NOMO-1 treated with dmso at 0.1 percent for 144 hours (cell line): ENCODE results near the gene ZNF235.
"Not testable (repeated sequence)": the region's sequence is repeated elsewhere in the genome, so short reads cannot be mapped to it uniquely, and the experiment has no call there.

Experiments used
- DNase-seq: peaks from one replicate; lab custom pipeline; 2025; ENCODE audit not compliant: unreplicated experiment; lab: John Stamatoyannopoulos, UW

ZNF235 gene

GRCh38 chr19:44258136-44258535 is 46.7 kb downstream of the ZNF235 start:
- DNase-seq = no peak

- no peak for DNase-seq
Observed at GRCh38 chr19:44255705-44256411, 49.0 kb downstream of the ZNF235 start.

DNA sequence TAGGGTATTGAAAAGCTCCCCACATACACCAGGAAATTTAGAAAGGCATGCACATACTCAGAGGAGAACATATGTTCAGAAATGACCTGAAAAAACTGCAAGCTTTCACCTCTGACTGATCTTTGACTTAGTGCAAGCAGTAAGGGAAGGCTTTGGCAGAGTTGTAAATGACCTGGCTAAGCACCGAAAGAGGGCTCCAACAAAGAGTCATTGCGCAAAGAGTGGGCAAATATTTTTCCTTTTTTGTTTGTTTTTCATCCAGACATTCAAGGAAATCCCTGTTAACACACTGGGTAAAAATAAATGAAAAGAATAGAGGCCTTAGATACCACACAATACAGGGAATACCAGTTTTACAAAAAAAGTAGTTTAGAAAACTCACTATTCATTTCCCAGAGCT is 50.3 kb downstream of the ZNF235 start:
- no peak for DNase-seq

DNA sequence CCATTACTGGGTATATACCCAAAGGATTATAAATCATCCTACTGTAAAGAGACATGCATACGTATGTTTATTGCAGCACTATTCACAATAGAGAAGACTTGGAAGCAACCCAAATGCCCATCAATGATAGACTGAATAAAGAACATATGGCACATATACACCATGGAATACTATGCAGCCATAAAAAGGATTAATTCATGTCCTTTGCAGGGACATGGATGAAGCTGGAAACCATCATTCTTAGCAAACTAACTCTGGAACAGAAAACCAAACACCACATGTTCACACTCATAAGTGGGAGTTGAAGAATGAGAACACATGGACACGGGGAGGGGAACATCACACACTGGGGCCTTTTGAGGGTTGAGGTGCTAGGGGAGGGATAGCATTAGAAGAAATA is 51.4 kb downstream of the ZNF235 start:
- DNase-seq = not testable (repeated sequence)

DNA sequence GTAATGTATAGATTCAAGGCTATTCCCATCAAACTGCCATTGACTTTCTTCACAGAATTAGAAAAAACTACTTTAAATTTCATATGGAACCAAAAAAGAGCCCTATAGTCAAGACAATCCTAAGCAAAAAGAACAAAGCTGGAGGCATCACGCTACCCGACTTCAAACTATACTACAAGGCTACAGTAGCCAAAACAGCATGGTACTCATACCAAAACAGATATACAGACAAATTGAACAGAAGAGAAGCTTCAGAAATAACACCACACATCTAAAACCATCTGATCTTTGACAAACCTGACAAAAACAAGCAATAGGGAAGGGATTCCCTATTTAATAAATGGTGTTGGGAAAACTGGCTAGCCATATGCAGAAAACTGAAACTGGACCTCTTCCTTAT is 52.5 kb downstream of the ZNF235 start:
- not testable (repeated sequence) for DNase-seq

GRCh38 chr19:44236384-44236783 is 68.4 kb downstream of the ZNF235 start:
- DNase-seq = no peak
